ENCODE results near the gene NIBAN1.
"Not testable (repeated sequence)": the region's sequence is repeated elsewhere in the genome, so short reads cannot be mapped to it uniquely, and the experiment has no call there.

The NIBAN1 gene

DNA sequence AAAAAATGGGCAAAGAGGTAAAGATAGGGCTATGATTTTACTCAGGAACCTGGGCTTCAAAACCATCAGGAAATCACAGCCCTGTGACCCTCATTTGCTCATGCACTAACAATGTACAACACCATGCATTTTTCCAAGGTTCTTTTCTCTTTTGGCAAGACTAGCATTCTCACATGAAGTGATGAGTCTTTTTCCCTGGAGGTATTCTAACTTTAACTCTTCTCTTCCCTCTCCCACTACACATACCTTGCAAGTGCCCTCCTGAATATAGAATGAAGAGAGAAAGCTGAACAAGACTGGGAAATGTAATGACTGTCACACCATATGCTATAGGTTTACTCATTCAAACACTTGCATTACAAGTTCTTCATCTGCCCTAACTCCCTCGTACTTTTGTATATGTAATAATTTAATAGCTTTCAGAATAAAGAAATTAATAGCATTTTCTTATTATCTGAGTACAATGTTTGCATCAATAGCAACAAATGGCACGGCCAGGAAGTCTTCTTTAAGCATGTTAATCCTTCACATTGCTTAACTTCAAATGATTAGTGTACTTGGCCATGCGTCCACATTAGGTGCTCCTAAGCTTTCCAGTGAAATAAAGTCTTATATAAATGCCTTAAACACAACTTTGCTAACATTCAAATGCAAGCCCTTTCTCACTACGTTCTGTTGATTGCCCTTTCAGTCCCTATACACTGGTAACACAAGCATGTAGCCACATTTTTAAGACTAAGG, 1.8 kb downstream of the NIBAN1 start:
- DNase-seq (ENCODE audit: low read depth): peak; percentile 73

DNA sequence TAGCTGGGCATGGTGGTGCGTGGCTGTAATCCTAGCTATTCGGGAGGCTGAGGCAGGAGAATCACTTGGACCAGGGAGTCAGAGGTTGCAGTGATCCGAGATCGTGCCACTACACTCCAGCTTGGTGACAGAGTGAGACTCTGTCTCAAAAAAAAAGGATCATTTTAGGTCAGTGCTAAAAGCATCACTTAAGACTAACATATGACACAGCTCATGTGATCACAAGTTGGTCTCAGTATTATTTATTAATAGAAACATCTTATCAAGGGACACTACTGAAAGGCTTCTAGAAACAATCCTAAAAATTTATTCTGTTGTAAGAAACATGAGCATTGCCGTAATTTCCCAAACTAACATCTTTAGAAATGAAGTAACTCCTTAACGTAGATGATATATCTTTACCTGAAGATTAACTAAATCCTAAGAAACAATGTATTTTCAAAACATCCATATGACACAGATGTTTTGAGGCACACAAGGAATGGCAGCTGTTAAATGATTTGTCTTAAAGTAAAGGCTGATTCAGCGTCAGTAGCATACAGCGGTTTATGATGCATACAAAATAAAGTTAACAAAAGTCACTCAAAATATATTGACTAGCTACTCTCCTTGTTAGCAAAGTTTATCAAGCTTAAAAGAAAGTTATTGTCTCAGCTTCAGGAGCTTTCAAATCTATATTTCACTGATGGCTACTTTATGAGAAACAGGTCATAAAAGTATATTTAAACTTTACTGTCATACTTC, 2.6 kb downstream of the NIBAN1 start:
- DNase-seq (ENCODE audit: low read depth): peak; percentile 4

DNA sequence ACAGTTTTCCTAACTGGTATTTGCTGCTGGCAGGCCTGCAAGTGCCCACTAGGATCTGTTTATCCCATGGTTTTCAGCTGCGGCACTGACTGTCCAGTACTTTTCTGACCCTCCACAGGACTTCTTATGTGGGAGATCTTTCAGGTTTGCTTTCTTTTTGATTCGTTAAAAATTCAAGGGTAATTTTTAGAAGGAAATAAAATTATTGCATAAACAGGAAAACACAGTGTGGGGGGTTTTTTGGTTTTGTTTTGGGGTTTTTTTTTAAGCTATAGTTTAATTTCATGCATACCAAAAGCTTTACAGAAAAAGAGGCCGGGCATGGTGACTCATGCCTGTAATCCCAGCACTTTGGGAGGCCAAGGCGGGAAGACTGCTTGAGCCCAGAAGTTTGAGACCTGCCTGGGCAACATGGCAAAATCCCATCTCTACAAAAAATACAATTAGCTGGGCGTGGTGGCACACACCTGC, 3.6 kb downstream of the NIBAN1 start:
- peak; percentile 62 for DNase-seq (ENCODE audit: low read depth)

DNA sequence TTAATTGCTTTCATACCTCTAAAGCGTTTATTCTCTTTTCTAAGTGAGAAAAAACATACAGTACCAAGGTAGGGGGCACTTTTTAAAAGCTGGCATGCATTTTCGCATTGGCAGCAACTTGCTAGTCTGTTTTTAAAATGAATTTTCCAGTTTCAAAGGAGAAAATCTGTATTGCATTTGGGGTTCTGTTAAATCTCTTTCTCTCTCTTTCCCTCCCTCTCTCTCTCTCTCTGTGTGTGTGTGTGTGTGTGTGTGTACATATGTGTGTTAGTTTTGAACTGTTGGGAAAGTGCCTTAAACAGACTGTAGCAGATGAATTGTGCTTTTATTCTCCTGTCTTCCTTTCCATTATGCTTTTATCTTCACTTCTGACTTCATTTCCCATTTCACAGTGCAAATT, 7.3 kb downstream of the NIBAN1 start:
- no peak for DNase-seq (ENCODE audit: low read depth)

DNA sequence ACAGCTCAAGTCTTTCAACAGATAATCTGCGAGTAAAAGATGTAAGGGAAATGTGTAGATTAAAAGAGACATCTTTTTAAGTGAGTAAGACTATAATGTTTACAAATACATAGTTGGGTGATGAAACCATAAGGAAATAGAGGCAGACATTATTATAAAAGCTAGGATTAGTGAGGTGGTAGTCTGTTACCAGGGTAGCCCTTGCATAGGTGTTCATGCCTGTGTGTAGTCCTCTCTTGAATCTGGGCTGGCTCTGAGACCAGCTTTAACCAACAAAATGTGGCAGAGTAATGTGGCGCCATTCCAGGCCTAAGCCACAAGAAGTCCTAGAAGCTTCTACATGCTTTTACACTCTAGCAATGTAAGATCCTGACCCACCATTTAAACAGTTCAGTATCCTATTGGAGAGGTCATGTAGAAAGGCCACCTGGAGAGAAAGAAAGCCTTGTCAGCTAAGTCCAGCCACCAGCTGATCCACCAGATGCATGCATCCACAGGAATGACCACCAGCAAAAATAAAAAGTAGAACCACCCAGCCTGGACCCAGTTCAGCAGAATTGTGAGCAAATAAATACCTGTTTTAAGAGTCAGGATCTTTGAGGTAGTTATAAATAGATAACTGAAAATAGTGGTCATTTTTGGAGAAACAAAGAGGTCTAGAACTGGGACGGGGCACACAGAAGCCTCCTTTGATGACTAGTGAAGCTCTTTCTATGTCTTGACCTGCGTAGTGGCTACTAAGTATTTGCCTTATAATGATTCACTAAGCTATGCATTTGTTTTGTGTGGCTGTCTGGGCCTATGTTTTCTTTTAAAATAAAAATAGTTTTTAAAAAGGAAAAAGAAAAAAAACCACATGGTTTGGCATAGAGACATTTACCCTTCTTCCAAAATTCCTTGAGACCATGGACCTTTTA, 8.1 kb downstream of the NIBAN1 start:
- DNase-seq (ENCODE audit: low read depth): peak; percentile 39

DNA sequence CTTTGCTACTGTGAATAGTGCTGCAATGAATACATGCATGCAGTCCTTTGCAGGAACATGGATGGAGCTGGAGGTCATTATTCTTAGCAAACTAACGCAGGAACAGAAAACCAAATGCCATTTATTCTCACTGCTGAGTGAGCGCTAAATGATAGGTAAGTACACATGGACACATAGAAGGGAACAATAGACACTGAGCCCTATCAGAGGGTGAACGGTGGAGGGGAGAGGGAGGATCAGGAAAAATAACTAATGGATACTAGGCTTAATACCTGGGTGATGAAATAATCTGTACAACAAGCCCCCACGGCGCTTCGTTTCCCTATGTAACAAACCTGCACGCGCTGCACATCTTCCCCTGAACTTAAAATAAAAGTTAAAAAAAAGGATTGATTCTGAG, 8.9 kb downstream of the NIBAN1 start:
- no peak for DNase-seq (ENCODE audit: low read depth)

DNA sequence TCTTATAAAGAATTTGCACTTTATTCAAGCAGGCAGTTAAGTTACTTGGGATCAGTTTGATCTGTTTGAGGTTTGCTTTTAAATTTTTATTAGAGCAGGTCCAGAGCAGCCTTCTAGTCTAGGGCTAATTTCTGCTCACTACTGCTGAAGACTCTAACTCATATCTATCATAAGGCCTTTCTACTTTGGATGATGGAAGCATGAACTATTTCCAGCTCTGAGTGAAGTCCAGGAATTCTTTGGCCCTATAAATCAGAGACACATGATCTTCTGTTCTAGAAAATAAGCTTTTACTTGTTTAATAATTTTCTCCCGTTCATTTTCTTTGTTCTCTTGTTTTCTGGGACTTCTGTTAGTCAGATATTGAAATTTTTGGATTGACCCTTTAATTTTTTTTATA, 14.7 kb downstream of the NIBAN1 start:
- peak; percentile 7 for DNase-seq (ENCODE audit: low read depth)

DNA sequence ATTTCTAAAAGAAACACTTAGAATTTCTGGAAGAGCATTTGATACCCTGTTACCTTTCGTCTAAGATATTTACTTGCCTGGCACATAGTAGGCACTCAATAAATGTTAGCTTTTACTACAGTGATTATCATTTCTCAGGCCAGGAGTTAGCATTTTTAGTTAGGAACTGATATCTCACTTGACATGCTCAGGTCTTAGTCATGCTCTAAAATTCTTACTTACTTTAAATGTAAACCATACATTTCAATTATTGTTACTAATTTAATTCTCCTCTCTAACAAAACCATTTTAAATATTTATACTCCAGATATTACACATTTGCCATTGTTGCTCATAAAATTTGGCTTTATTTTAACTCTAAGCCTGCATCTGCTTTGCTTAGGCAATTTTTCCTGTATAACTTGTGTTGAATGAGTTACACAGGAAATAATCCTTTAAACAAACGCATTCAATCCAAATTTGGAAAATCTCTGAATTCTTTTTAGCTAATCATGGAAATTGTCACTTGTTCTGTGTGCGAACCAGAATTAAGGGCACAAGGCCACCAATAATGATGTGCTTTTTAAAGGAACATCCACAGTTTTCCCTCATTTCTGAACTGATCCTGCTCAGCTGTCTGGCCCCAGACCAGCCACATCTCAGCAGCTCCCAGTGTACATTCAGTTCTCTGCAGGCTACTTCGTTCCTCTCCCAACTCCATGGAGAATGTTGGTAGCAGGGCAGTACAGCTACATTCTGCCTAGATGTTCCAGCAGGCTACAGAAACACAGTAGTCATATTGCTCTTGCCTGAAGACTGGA, 15.6 kb downstream of the NIBAN1 start:
- DNase-seq (ENCODE audit: low read depth): peak; percentile 19

DNA sequence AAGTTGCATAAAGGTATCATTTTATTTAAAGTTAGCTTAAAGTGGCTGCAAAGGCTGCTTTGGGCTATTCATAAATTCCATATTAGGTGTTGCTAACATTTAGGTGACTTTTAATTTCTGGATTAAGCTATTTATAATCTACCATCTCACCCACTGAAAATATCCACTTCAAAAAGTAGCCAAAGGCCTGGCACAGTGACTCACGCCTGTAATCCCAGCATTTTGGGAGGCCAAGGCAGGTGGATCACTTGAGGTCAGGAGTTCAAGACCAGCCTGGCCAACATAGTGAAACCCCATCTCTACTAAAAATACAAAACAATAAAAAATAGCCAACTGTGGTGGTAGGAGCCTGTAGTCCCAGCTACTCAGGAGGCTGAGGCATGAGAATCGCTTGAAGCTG, 16.4 kb downstream of the NIBAN1 start:
- not testable (repeated sequence) for DNase-seq (ENCODE audit: low read depth)

DNA sequence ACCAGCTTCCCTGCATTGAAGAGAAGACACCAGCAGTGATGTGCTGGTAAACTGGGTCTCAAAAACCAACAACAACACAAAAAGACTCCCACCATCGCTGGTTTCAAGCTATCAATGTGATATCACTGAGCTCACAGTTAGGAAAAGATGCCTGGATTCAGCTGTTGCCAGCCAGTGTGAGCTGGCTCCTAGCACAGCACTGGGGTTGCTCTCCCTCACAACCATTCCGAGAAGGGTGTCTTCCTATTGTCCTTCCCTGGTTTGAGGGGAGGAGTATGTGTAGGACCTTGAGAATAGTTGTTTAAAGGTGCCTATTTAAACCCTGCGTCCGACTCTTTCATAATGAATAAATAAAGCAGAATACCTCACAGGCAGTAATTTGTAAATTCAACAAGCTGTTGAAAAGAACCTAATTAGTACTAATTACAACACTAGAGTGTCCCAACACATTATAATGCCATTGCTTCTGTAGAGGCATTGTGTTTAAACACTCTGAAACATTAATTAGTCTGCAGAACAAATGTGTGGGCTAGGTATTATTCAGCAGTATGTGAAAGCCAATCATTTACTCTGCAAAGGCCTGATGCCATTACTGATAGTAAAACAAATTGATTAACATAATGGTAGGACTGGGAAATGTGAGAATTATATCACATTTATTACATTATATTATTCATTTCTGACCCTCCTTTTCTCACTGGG, 17.2 kb downstream of the NIBAN1 start:
- no peak for DNase-seq (ENCODE audit: low read depth)

DNA sequence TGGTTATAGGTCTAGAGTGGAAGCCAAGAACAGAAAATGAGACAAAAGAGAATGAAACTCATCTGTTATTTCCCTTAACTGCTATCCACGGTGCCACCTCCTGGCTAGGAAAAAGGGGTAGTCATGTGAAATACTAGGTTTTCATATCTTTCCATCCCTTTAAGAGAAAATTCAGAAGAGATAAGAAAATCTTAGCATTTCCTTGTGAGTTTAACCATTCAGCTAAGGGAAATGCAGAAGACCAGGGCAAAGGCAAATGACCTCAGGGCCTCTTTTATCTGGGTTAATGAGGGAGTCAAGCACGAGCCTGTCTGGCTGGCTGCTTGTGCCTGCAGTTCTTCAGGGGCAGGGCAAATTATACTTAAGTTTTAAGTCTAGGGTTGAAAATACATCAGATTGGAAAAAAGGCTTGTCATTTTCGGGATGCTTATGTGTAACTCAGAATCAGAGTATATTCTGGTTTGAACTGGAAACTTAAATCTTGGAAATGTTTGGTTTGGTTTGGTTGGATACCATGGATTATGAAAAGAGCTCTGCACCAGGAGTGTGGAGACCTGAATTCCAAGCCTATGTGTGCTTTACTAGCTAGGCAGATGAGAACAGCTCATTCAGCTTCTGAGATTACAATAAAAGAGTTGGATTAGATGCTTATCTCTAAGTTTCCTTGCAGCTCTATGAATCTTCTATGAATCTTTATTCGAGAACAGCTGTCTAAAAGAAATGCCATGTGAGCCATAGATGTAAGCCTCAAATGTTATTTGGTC, 19.9 kb downstream of the NIBAN1 start:
- DNase-seq (ENCODE audit: low read depth): peak; percentile 28

DNA sequence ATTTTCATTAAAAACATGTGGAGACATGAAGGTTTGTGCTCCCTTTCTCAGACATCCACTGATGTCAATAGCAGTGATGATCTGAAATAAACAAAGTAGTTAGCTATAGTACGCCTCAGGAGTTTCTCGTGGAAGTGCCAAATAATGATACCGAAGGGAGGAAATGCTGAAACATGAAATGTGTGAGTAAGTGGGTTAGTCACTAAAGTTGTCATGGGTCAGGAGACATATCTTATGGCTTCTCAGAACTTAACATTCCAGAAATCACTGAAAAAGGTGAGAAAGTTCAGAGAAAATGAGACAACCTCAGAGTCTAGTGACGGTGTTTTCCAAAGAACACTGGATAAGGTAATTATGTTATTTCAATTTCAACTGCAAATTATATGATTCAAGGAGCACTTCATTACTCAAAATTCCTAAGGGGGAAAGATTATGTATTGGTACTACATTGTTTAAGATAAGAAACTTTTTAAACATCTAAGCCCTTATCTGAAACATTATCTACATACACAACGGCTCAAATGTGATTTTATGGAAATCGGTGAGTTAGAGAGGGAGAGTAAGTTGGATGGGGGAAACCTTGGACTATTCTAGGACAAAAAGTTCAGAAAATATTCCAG, 20.6 kb downstream of the NIBAN1 start:
- DNase-seq (ENCODE audit: low read depth): peak; percentile 92

DNA sequence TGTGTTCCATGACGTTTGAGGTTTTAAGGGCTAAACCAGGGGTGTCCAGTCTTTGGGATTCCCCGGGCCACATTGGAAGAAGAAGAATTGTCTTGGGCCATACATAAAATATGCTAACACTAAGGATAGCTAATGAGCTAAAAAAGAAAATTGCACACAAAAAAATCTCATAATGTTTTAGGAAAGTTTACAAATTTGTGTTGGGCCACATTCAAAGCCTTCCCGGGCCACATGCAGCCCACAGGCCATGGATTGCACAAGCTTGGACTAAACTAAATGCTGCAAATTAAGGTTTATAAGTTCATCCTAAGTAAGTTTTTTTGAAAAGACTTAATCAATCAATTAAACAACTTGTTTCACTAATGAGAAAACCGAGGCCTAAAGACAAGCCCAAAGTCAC, 21.9 kb downstream of the NIBAN1 start:
- DNase-seq (ENCODE audit: low read depth): no peak

DNA sequence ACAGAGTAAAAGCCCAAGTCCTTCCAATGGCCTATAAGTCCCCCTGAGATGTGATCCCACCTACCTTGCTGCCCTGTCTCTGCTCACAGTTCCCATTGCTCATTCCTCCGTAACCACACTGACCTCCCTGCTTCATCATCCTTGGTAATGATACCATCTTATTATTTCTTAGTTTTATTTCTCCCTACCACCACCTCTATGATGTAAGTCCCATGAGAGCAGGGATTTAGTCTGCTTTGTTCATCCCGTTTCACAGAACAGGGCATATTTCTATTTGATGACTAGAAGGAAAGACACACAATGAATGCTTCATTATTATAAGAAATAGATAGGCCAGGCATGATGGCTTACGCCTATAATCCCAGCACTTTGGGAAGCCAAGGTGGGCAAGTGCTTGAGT, 22.5 kb downstream of the NIBAN1 start:
- DNase-seq (ENCODE audit: low read depth): no peak

DNA sequence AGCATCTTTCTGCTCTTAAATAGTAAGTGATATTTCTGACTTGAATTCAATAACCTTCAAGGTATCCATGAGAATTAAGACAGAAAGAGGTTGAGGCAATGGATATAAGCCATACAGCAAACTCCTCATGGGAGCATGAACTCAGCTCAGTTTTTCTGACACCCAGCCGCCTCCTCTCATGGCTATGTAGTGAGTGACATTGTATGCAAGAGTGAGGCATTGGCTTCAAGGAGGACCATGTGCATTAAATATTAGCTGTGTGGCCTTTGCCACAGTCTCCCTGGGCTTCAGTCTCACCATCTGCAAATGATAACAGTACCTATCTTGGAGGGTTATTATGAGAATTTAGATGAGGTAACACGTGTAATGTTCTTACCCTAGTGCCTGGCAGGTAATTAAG, 23.4 kb downstream of the NIBAN1 start:
- no peak for DNase-seq (ENCODE audit: low read depth)

DNA sequence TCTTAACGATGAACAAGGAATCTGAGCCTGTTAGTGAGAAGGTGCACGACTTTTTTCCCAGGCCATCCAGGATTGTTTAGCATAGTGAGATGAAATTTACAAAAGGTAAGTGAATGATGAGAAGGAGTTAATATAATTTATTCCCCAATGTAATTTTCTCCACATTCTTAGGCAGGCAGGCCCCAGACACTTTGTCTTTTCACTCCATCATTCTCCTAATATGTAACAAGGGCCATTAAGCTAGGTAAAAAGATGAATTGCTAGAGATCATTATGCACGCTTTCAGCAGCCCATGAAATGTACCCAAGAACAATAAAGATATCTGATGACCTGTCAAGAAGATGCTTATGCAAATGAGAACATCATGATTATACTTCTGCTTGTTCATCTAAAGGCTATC, 24.1 kb downstream of the NIBAN1 start:
- no peak for DNase-seq (ENCODE audit: low read depth)

DNA sequence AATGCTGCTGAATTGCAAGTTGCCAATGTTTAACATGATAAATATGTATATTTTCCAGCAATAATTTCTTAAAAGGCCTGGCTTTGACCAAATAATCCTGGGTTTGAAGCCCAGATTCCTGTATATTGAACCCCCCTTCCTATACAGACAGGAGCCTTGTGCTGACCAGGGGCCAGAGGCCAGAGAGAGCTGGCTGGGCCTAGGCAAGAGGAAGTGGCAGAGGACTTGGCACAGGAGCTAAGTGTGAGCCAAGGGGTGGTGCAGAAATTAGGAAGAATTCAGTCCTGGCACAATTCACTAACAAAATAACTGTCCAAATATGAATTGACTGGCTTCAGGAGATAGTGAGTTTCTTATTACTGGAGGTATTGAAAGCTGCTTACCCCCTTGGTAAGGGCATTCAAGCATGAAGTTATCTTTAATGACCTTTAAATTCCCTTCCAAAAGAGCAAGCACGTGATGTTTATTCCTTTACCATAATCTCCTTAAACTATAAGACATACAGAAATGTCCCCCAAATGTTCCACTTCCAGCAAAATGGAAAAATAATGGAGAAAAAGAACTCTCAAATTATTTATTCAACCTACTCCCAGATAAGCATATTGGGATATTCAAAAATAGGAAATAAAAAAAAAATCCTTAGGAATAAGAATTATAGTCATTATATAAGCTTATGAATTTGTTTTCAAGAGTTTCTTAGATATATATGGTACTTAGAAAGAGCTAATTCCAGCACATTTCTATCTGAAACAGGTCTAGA, 26.6 kb downstream of the NIBAN1 start:
- DNase-seq (ENCODE audit: low read depth): no peak

DNA sequence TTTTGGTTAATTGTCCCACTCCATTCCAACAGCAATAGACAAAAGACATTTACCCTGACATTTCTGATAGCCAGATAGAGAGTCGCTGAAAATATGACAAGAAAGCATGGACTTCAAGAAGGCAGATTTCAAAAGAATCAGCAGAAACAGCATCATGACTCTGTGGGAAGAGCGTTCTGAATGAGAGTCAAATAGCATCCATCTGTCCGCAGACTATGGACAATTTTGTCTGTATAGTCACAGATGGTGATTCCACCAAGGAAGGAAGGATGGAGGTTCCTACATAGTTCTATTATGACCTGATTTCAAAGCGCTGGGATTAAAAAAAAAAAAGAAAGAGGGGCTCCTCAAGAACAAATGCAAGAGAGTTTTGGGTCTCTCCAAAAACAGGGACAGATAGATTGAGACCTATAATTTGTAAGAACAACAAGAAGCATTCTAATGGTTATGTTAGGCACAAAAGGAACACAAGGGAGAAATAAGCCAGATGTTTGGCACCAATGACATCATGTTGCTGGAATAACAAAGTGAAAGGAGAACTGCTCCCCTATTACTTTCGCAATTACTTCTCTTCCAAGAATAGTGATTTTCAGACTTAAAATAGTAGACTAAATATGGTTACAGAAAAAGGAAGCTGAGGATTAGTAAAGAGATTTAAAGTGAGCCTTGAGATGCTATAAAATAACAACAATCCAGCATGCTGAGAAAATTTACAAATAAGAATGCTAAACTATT, 28.5 kb downstream of the NIBAN1 start:
- DNase-seq (ENCODE audit: low read depth): peak; percentile 68
